SHP77 (cell line): ENCODE results near the gene SLC4A1AP.
A peak's percentile ranks its signal among the peaks of the same experiment; 100 is the strongest.
"Not testable (repeated sequence)": the region's sequence is repeated elsewhere in the genome, so short reads cannot be mapped to it uniquely, and the experiment has no call there.

Source experiments
- DNase-seq, 2 experiments: peaks; one replicate each; lab custom pipeline; 2025; lab: John Stamatoyannopoulos, UW

The SLC4A1AP gene

DNA sequence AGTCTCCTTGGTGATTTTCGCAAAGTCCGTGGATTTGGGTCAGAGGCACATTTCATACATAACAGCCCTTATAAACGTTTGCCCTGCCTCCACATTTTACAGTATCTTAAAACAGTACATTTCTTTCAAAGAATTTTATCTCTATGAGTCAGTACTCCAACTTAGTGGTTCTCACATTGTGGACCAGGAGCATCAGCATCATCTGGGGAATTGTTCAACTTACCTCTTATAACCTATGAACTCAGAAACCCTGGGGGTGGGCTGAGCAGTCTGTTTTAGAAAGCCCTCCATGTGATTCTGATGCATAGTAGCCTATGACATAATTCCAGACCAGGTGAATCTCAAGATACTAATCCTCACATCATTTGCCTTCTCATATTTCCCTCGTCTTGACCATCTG lies 12.6 kb upstream of the SLC4A1AP start:
- no peak for DNase-seq

DNA sequence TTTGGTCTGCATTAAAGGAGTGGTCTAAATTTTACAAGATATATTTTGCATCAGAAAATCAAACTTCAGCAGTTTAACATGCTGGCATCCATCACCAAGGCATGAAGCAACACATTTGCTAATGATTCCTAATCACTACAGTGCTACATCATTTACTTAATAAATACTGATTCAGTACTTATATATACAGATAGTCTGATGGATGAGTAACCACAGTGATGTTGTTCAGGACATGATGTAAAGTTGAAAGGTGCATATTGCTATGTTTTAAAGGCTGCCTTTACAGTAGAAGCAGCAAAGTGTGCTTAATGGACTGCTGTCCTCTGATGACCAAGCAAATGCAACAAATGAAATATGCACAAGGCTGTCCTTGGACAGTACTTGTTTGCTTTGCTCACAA lies 11.3 kb upstream of the SLC4A1AP start:
- DNase-seq, result no peak

DNA sequence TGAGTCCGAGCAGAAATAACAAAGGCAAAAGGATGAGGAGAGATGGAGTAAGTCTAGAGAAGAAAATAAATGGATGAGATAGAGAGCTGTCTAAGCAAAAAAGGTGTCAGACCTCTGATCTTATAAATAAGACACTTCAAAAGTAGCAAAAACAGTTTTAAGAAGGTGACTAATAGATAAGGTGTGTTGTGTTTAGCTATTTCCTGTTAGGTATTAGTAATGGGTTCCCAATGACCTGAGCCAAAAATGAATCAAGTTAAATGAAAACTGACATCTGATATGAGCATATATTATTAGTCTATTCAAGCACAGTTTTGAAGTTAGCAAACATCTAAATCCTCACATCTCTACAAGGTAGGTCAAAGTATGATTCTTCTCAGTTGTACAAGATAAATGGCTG lies 10.9 kb upstream of the SLC4A1AP start:
- no peak for DNase-seq

DNA sequence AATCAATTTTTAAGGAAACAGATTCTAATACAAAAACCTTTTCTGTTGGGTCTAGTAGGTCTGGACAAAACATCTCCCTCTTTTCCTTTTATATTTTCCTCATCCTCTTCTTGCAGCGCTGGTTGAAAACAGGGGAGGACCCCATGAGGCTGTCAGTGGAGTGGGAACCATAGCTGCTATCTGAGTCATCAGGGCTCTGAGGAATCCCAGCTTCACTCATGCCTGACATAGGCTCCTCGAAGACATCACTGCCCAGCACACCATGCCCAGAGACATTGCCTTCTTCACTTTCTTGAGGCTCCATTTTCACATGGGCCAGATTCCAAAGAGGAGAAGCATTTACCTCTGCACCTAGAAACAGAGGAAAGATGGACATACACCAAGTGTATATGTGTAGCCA lies 10.3 kb upstream of the SLC4A1AP start:
- DNase-seq, result no peak

DNA sequence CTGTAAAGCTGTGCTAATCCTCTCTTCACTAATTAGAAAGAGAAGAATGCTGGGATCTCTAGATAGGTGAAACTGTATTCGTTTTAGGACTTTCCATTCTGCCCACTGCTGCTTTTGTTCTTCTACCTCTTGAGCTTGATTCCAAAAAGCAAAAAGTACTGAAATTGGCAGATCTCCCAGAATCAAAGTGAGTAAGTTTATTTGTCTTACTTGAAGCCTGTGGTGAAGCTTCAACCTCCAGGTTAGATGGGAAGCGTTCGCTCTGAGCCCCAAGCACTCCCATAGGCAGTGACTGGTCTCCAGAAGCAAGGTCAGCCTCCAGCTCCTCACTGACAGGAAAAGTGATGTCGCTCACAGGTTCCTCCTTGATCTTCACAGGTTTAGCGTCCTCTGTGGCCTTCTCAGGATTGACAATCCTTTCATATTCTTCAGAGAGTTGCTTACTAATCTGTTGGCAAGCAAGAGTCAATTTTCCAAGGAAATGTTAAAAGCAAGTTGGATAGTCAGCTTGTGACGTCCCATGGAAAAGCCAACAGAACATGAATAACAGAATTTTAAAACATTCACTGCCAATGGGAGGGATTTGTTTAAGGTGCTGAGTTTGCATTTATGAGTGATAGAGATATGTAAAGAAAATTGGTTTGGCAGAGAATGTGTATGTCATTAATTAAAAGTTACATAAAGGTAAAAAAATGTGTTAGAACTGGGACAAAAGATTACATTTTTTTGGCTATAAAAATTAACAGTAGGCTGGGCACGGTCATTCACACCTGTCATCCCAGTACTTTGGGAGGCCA lies 8.3 kb upstream of the SLC4A1AP start:
- no peak for DNase-seq

DNA sequence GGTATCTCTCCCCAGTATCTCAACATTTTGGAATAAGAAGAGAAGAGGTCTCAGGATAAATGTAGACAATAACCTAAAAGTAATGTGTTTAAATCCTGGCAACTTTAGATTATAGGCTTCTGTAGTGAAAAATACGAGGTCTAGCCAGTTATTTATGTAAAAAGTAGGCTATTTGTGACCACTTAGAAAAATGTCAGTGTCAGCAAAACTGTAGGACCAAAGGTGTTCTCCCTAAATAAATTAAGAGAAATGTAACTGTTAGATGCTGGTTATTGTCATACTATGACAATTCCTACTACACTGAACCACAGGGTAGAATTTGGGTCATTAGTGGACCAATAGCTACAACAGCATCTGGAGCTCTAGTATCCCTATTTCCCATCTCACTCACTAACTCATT lies 2.3 kb upstream of the SLC4A1AP start:
- DNase-seq, result no peak

DNA sequence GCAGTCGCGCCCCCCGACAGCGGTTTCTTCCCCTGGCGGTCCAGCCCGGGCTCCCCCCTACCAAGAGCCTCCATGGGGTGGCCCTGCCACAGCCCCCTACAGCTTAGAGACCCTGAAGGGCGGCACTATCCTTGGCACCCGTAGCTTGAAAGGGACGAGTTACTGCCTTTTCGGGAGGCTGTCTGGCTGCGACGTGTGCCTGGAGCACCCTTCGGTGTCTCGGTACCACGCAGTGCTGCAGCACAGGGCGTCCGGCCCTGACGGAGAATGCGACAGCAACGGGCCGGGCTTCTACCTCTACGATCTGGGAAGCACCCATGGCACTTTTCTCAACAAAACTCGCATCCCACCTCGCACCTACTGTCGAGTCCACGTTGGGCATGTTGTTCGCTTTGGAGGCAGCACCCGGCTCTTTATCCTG lies 475 bp downstream of the SLC4A1AP start:
- DNase-seq, result no peak

DNA sequence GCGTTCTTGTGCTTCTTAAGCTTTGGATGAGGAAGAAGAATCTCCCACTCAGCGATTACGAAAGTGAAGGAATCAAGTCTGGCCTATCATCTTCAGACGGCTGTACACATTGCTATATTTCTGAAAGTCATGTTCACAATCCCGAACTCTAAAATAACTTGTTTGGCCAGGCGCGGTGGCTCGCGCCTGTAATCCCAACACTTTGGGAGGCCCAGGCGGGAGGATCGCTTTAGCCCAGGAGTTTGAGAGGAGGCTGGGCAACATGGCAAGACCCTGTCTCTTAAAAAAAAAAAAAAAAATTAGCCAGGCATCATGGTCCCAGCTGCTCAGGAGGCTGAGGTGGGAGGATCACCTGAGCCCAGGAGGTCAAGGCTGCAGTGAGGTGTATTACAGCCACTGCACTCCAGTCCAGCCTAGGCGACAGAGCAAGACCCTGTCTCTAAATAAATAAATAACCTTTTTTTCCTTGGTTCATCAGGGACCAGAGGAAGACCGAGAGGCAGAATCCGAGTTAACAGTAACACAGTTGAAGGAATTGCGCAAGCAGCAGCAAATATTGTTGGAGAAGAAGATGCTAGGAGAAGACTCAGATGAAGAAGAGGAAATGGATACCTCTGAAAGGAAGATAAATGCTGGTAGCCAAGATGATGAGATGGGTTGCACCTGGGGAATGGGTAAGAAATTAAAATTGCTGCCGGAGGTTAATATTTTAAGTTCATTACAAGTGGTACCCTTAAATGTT lies 1.1 kb downstream of the SLC4A1AP start:
- DNase-seq, result no peak

DNA sequence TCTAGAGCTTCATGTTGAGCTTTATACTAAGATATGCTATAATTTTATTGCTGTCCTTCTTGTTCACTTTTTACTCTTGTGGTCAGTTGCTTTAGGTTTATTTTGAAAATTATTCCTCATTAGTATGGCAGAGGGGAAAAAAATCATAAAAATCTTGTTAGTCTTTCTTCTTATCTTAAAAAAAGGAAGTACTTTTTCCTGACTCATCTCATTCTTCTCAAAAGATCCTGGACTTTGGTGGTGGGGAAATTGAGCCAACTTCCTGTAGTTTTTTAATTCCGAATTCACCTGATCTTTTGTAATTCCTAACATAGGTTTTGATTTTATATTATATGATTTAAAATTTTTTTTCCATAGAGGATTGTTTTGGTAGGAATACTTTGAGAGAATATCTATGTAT lies 3.8 kb downstream of the SLC4A1AP start:
- no peak for DNase-seq

DNA sequence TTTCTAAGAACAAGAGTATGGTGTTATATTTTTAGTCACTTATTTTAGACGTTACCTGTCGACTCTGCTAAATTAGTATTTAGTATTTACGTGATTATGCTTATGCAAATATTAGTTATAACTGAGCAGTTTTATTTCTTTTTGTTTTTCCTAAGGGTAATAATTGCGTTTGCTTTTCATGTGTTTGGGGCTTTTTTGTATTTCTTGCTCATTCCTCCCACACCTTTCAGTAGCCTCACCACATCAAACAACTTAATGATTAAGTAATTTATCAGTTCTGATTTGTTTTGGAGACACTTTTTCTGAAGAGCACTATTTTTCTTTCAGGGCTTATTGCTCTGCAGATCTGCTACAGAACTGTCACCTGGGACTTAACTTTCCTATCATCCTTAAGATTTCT lies 7.5 kb downstream of the SLC4A1AP start:
- no peak for DNase-seq

DNA sequence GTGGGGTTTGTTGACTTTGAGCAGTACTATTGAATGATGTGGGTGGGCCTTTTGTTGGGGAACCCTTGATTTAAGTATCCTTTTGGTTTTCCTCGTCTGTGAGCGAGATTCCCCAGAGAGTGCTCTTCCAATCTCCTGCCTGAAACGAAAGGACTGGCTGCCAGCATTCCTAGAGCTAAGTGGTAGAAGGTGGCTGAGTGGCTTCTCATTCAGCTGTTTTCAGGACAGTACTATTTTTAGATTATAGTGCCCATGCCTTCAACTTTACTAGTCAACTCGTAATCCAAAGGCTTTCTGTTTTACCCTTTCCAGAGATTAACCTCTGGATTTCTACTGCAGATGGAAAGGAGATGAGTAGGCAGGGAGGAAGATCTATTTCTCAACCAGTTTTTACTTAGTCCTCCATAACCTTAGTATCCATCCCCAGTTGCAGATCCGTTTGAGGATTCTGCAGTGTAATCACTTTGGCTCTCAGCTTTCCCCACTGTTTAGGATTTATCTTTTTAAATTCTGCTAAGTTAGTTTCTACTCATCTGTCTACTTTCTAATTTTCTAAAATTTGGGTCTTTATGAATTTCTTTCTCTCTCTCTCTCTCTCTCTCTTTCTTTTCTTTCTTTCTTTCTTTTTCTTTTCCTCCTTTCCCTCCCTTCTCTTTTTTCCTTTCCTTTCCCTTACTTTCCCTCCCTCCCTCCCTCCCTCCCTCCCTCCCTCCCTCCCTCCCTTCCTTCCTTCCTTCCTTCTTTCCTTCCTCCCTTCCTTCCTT lies 9.2 kb downstream of the SLC4A1AP start:
- no peak for DNase-seq

DNA sequence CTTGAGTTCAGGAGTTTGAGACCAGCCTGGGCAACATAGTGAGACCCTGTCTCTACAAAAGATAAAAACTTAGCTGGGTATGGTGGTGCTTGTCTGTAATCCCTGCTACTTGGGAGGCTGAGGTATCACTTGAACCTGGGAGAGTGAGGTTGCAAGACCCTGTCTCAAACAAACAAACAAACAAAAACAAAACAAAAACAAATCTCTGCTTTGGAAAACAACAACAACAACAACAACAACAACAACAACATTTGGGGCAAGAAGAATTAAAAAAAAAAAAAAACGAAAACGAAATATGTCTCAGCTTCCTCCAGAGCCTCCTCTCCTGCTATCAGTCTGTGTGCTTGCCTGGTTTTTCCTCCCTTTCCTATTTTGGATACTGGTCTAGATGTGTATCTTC lies 16.9 kb downstream of the SLC4A1AP start:
- DNase-seq, result no peak

DNA sequence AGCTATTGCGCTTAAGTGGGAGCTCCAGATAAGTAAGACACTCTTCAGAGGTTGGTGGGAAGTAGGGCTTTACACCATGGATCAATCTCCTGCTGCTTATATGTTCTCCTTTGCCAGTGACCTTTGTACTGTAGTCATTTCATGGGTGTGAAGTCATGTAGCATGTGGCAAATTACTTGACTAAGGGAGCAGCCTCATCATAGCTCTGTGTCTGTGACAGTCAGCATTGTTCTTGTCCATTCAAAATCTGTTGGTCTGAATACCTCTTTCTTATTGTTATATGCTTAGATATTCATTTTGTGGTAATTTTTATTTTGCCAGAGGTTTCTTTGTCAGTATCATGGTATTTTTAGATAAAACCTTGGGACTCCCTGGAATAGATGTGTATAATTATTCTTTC lies 18.2 kb downstream of the SLC4A1AP start:
- no peak for DNase-seq

DNA sequence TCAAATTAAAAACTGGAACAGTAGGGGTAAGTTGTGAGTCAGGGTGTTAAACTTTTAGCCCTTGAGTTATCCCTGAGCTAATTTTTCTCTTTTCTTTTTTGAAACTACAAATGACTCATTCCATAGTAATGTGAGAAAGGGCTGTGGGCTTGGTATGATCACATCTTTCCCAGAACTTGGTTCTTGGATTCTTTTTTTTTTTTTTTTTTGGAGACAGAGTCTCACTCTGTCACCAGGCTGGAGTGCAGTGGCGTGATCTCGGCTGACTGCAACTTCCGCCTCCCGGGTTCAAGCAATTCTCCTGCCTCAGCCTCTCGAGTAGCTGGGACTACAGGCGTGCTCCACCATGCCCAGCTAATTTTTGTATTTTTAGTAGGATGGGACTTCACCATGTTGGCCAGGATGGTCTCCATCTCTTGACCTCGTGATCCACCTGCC lies 18.7 kb downstream of the SLC4A1AP start:
- not testable (repeated sequence) for DNase-seq

DNA sequence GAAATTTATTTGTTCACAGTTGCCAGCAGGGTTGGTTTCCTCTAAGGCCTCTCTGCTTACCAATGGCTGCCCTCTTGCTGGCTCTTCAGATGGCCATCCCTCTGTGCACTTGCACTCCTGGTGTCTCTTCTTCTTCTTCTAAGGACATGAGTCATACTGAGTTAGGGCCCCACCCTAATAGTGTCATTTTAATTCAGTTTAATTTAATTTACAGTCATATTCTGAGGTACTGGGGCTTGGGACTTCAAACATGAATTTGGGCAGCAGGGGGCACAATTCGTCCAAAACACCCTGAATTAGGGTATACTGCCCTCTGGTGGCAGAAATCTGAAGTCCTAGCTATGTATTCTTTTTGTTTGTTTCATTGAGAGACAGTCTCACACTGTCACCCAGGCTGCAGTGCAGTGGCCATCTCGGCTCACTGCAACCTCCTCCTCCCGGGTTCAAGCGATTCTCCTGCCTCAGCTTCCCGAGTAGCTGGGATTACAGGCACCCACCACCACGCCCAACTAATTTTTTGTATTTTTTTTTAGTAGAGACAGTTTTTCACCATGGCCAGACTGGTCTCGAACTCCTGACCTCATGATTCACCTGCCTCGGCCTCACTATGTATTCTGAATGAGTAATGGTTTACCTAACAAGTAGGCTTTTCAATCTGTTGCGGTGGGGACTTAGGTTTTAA lies 19.8 kb downstream of the SLC4A1AP start:
- DNase-seq, result peak; percentile 80 to 89

DNA sequence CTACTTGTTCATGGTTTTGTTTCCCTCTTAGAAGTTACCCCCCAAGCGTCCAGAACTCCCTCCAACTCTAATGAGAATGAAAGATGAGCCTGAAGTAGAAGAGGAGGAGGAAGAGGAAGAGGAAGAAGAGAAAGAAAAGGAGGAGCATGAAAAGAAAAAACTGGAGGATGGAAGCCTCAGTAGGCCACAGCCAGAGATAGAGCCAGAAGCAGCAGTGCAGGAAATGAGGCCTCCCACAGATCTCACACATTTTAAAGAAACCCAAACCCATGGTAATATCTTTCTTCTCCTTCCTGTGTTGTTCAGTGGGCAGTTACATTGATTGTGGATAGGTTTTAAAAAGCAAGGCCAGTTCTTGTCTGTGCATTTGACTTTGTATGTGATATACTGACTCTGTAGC lies 21.3 kb downstream of the SLC4A1AP start:
- DNase-seq, result not testable (repeated sequence)

DNA sequence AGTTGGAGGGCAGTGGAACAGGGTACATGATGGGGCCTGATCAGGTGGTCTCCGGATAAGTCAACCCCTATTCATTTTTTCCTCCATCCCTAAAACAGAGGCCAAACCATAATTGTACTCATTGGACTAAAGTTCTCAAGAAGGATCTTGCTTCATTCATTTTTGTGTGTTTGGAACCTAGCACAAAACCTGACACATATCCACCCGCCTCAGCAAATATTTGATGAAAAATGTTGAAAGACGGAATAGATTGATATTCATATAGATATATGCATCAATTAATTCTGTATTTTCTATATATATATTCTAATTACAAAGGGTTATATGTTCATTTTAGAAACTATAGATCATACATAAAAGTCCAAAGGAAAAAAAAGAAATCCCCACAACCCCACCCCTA lies 21.9 kb downstream of the SLC4A1AP start:
- no peak for DNase-seq

DNA sequence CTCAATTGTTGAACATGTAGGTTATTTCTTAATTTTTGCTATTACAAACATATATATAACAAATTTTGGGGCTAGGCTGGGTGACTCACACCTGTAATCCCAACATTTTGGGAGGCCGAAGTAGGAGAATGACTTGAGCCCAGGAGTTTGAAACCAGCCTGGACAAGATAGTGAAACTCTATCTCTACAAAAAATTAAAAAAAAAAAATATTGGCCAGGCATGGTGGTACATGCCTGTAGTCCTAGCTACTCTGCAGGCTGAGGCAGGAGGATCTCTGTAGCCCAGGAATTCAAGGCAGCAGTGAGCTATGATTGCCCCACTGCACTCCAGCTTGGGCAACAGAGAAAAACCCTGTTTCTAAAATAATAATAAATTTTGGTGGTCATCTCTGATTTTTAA lies 23.5 kb downstream of the SLC4A1AP start:
- no peak for DNase-seq

DNA sequence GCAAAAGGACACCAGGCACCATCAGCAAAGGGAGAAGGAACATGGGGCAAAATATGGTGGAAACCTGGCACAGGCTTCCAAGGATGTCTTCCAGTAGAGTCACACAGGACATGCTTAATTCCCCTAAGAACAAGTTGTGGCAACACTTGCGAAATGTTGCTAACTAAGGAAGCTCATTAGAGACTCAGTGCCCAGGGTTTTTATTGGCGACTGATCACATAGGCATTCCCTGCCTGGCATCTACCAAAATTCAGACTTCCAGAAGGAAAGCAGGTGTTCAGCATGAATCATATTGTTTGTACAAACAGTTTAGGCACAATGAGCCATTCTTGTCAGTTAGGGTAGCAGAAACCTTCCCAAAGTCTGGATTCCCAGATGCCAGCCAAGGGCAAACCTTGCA lies 25.7 kb downstream of the SLC4A1AP start:
- DNase-seq, result peak; percentile 7 to 9

DNA sequence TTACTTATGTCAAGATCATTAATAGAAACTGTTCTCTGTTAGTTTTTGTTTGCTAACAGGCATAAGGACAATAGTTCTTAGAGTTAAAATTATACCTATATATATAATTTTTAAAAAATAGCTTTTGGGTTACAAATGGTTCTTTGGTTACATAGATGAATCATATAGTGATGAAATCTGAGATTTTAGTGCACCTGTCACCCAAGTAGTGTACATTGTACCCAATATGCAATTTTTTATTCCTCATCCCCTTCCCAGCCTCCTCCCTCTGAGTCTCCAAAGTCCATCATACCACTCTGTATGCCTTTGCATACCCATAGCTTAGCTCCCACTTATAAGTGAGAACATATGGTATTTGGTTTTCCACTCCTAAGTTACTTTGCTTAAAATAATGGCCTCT lies 26.4 kb downstream of the SLC4A1AP start:
- no peak for DNase-seq

DNA sequence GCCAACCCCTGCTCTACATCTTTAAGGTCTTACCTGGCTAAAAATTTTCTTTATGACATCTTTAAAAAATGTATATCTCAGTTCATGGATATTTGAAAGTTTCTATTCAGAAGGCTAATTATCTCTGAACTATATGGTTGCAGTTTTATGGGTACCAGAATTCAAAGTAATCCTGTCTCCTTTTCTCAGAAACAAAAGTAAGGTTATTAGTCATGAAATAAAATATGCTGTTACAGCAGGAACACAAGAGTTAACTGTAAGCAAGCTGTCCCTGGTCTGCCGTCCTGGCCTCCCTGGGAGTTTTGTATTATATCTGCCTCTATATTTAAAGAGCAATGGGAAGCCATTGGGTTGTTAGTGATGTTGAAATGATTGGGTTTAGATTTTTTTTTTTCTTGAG lies 34.0 kb downstream of the SLC4A1AP start:
- DNase-seq, result no peak

DNA sequence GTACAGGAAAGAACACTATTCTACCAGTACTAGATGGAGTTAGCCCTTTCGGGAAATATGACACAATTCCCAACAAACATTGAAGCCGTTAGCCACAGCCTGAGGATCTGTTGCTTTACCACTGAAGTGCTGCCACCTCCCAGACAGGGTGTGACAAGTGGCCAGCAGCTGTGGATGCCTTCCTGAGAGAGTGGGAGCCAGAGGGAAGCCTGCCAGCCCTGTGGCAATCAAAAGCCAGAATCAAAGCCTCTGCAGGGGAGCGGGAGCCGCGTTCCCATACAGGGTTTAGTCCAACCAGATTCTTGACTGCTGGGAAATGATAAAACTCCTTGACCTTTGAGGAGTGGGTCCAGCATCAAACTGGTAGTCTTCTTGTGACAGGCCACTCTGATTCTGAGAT lies 38.0 kb downstream of the SLC4A1AP start:
- peak; percentile 59 to 84 for DNase-seq
